Chondrocyte (in vitro differentiated cells): ENCODE results near the gene CYGB. TPM values are rescaled to one million over a fixed set of nuclear protein-coding genes. Genes with fewer than 3 reads are reported as not detected.
"Not testable (repeated sequence)": the region's sequence is repeated elsewhere in the genome, so short reads cannot be mapped to it uniquely, and the experiment has no call there.

Source experiments
- DNase-seq: peaks from one replicate; pipeline ENCODE4 v3.0.0; 2021; ENCODE audit warnings: mixed read lengths, low spot score
- H3K27ac Mint-ChIP-seq: one replicate; pipeline ENCODE4 v1.8.0; 2021; ENCODE audit warnings: mild to moderate bottlenecking, moderate library complexity, mixed read lengths; ENCODE audit not compliant: unreplicated experiment
- H3K27me3 Mint-ChIP-seq: 2 replicates; pipeline ENCODE4 v1.8.0; 2021; ENCODE audit warnings: low read depth, mixed read lengths
- H3K36me3 Mint-ChIP-seq: 2 replicates; pipeline ENCODE4 v1.8.0; 2021; ENCODE audit warnings: low read depth, mixed read lengths
- H3K4me1 Mint-ChIP-seq: 2 replicates; pipeline ENCODE4 v1.8.0; 2021; ENCODE audit warnings: low read depth, mild to moderate bottlenecking, mixed read lengths
- H3K4me3 Mint-ChIP-seq: one replicate; pipeline ENCODE4 v1.8.0; 2021; ENCODE audit warnings: mild to moderate bottlenecking, moderate library complexity, mixed read lengths; ENCODE audit not compliant: unreplicated experiment
- H3K9me3 Mint-ChIP-seq: 2 replicates; pipeline ENCODE4 v1.8.0; 2021; ENCODE audit warnings: low read depth, mixed read lengths
- total RNA-seq: library from RNA; stranded (reverse); gene quantifications from 3 replicates; pipeline ENCODE4 v1.2.1, GENCODE V29; 2021
- TF ChIP-seq, protein P1 (sequence below): fragments of 200-600 bp; sonication (generic); IDR thresholded peaks from 2 replicates; pipeline ENCODE4 v1.5.0; 2021; ENCODE audit warnings: antibody characterized with exemption, mild to moderate bottlenecking, moderate library complexity

CYGB gene
- total RNA-seq, 1 donor from 2014 or later, result 5.4 TPM

DNA sequence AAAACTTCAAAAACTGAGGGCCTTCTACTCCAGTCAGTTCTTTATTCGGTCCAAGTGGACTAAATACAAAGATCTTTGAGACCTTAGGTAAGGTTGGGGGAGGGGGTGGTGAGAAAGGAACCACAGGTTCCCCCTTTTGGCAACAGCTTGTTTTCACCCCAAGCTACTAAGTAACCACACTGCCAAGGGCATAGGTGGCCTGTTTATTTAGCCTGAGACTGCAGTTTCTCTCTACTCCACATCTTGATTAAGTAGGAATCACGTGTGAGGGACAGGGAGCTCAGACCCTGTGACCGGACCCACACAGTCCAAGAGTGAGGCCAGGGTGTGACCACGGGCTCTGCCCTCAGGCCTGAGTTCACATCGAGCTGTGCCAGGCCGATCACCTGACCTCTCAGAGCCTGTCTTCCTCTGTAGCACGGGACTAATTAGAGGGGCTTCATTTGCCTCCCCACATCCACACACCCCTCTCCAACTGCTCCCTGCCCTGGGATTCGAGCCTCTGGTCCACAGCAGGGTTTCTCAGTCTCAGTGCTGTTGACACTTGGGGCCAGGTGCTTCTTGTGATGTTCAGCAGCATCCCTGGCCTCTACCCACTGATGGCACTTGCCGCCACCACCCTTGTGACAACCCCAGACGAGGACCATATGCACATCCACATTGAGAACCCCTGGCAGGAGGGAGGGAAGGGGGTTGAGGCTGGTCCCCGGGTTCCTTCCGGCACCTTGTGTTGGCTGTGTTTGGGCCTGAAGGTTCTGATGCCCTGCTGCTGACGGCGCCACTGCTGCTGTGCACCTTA lies 30.3 kb upstream of the CYGB start:
- Mint-ChIP-seq H3K36me3 (peaks cover 8% of the 10 kb centered on the region), H3K4me3 (no peak overlapping the region), H3K9me3 (no peaks in the 10 kb centered on the region), H3K27ac (no peak overlapping the region), H3K27me3 (no peaks in the 10 kb centered on the region), H3K4me1 (peaks cover 11% of the 10 kb centered on the region)
- no peak for DNase-seq
- TF ChIP-seq, protein P1, sequence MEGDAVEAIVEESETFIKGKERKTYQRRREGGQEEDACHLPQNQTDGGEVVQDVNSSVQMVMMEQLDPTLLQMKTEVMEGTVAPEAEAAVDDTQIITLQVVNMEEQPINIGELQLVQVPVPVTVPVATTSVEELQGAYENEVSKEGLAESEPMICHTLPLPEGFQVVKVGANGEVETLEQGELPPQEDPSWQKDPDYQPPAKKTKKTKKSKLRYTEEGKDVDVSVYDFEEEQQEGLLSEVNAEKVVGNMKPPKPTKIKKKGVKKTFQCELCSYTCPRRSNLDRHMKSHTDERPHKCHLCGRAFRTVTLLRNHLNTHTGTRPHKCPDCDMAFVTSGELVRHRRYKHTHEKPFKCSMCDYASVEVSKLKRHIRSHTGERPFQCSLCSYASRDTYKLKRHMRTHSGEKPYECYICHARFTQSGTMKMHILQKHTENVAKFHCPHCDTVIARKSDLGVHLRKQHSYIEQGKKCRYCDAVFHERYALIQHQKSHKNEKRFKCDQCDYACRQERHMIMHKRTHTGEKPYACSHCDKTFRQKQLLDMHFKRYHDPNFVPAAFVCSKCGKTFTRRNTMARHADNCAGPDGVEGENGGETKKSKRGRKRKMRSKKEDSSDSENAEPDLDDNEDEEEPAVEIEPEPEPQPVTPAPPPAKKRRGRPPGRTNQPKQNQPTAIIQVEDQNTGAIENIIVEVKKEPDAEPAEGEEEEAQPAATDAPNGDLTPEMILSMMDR, result no peak

DNA sequence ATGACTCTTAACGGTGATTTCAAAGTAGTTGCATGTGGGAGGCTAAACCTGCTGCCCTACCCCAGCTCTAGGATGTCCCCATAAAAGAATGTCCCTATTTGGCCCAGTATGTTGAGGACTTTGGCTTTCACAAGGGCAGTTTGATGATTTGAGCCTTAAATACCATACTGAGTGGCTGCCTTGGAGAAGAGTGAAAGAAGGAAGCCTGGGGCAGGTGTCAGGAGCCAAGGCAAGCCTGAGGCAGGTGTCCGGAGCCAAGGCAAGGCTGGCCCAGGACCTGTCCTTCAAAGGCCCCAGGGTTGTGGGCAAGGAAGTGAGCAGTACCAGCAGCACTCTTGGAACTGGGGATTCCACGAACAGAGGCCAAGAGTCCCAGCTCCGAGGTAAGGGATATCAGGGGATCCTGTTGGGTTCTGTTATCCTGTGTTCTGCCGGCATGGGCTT lies 29.5 kb upstream of the CYGB start:
- no peak overlapping the region for H3K4me3 Mint-ChIP-seq
- no peaks in the 10 kb centered on the region for H3K9me3 Mint-ChIP-seq
- no peak overlapping the region for H3K27ac Mint-ChIP-seq
- DNase-seq, result no peak
- H3K36me3 Mint-ChIP-seq, result peaks cover 9% of the 10 kb centered on the region
- no peaks in the 10 kb centered on the region for H3K27me3 Mint-ChIP-seq
- TF ChIP-seq, protein P1, result no peak
- peaks cover 12% of the 10 kb centered on the region for H3K4me1 Mint-ChIP-seq

DNA sequence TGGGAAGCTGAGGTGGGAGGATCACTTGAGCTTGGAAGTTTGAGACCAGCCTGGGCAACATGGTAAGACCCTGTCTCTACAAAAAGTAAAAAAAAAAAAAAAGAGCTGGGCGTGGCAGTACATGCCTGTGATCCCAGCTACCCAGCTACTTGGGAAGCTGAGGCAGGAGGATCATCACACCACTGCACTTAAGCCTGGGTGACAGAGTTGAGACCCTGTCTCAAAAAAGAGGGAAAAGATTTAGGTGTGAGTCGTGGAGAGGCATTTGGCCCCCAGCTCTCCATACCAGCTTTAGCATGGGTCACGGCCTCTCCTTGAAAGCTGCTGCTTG lies 29.1 kb upstream of the CYGB start:
- no peaks in the 10 kb centered on the region for H3K9me3 Mint-ChIP-seq
- peaks cover 13% of the 10 kb centered on the region for H3K36me3 Mint-ChIP-seq
- DNase-seq, result no peak
- TF ChIP-seq, protein P1, result no peak
- H3K4me1 Mint-ChIP-seq, result peaks cover 16% of the 10 kb centered on the region
- H3K27me3 Mint-ChIP-seq, result no peaks in the 10 kb centered on the region
- no peak overlapping the region for H3K27ac Mint-ChIP-seq
- no peak overlapping the region for H3K4me3 Mint-ChIP-seq

DNA sequence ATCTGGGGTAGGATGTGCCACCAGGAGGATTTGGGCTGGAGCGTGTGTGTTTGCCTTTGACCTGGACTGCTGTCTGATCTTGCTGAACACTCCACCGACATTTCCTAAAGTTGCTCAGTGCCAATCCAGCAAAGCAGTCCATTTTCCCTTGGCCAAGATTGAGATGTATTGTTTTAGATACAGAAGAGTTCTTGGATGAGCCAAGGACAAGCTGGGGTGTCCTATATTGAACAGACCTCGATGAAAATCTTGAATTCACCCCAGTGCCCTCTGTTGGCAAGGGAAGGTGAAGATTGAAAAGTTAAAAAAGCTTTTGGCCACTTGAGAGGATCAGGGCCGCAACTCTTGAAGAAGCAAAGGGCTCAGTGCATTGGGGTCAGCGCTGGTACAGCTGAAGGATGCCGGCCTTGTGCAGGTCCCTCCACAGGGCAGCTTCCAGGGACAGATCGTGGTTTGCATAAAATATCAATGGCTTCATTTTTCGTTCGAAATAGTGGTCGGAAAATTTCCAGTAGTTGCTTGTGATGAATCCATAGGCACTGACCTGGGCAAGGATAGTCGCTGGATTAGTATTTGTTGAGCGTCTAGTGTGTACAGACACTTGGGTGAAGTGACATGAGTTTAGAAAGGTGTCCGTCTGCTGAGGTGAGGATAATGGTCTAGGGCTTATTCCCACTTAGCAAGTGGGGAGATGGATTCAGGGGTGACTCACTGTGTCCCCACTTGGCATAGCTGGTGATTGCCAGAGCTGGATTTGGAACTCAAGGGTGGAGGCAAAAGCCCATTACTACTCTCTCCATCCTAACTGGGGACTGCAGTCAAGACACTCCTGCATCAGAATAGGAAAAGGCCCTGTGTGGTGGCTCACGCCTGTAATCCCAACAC lies 28.5 kb upstream of the CYGB start:
- peaks cover 20% of the 10 kb centered on the region for H3K4me1 Mint-ChIP-seq
- H3K9me3 Mint-ChIP-seq, result no peaks in the 10 kb centered on the region
- TF ChIP-seq, protein P1, result no peak
- peak overlapping the region; percentile 13 for H3K27ac Mint-ChIP-seq
- H3K36me3 Mint-ChIP-seq, result peaks cover 14% of the 10 kb centered on the region
- DNase-seq, result no peak
- H3K4me3 Mint-ChIP-seq, result no peak overlapping the region
- H3K27me3 Mint-ChIP-seq, result no peaks in the 10 kb centered on the region

DNA sequence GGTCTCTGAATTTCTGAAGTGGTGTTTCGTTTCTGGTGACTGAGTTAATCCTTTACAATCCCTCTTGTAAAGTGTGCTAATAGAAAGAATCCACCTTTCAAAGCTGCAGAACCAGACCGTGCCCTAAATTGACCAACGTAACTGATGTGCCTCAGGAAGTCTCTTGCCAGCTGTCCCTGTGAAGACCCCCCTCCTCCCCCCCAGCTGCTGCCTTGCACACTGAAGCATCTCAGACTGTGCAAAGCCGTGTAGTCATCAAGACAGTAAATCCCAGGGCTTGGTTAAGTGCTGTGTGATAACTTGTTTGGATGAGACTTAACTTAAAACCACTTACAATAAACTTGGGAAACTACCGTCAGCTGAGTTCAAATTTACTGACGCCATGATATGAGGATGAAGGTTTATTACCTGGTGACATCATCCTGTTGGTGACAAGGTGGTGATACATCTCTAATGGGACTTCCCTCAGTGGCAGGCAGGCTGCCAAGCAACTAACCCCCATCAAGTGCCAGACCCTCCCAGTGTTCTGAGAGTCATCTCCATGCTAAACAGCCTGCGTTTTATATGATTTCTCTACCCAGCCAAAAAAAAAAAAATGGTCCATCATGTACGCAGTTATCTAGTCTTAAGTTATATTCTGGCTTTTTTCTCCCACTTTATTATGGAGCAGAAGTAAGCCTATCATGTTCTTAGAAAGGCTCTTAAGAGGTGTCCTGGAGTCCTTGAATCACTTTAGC lies 27.6 kb upstream of the CYGB start:
- not testable (repeated sequence) for H3K27ac Mint-ChIP-seq, H3K9me3 Mint-ChIP-seq, H3K4me3 Mint-ChIP-seq, DNase-seq, H3K27me3 Mint-ChIP-seq
- Mint-ChIP-seq H3K4me1 (peaks cover 28% of the 10 kb centered on the region), H3K36me3 (peaks cover 14% of the 10 kb centered on the region)

DNA sequence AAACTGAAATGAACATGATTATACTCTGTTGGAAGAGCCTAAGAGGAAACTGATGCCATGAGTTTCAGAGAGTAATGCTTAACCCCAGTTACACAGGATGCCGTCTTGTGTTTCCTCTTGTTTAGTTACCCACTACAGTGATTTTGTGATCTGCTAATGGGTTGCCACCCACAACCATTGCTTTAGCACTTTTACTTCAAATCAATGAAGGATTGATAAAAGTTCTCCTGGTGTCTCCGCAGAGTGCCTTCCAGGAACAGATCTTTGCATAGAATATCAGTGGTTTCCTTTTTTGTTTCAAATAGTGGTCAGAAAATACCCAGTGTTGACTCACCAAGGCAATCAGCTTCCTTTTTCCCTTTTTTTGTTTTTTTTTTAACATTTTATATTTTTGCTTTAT lies 25.9 kb upstream of the CYGB start:
- H3K36me3 Mint-ChIP-seq, result peaks cover 14% of the 10 kb centered on the region
- not testable (repeated sequence) for H3K9me3 Mint-ChIP-seq, H3K27me3 Mint-ChIP-seq, H3K27ac Mint-ChIP-seq, H3K4me3 Mint-ChIP-seq, DNase-seq
- peaks cover 38% of the 10 kb centered on the region for H3K4me1 Mint-ChIP-seq
